ENCODE measurements around the gene STRIT1.
"Not testable (repeated sequence)": the region's sequence is repeated elsewhere in the genome, so short reads cannot be mapped to it uniquely, and the experiment has no call there.

The STRIT1 gene

DNA sequence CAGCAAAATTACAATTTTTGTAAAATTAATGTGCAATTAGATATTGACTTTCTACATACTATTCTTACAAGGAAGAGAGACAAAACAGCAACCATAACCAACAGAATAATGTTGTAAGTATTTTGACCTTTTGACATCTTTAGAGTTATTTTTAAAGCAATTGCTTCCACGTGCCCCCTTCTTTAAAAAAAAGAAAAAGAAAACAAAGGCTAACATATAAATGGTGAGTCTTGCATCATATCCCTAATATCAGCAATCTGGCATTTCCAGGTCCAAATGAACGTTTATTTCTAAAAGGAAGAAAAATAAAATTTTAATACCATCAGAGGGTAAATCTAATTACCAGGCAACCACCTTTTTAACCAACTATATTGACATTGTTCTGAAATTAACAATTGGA lies 19.3 kb upstream of the STRIT1 start:
- no peak for DNase-seq

DNA sequence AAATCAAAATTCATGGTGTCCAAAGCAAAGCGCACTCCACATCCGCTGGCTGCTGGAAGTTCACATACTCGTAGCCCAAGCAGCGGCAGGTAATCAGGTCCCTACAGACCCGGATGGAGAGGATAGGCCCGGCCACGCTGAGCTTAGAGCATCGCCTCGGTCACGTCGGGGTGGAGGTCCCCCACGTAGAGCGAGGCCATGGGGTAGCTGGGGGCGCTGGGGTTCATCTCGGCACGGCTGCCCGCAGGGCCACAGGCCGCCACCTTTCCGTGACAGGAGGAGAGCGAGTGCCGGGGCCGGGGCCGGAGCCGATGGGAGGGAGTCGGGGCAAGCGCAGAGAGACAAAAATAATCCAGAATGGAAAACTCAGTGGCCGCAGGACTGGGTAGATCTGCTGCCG lies 16.1 kb upstream of the STRIT1 start:
- DNase-seq: no peak

GRCh38 chr3:155308831-155309230 lies 15.3 kb upstream of the STRIT1 start:
- no peak for DNase-seq

DNA sequence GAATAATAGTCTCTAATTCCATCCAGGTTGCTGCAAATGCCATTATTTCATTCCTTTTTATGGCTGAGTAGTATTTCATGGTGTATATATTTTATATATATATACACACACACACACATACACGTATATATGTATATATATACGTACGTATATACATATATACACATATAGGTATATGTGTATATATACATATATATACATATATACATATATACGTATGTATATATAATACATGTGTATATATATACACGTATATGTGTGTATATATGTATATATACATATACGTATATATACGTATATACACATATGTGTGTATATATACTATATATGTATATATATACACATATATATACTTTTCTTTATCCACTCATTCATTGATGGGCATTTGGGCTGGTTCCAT lies 13.7 kb upstream of the STRIT1 start:
- DNase-seq: no peak

- no peak for DNase-seq
Observed at GRCh38 chr3:155304394-155304793, 10.9 kb upstream of the STRIT1 start.

- DNase-seq: no peak
Observed at GRCh38 chr3:155303540-155304097, 10.1 kb upstream of the STRIT1 start.

GRCh38 chr3:155302891-155303290 lies 9.4 kb upstream of the STRIT1 start:
- DNase-seq: no peak

- no peak for DNase-seq
Observed at GRCh38 chr3:155302481-155302880, 9.0 kb upstream of the STRIT1 start.

DNA sequence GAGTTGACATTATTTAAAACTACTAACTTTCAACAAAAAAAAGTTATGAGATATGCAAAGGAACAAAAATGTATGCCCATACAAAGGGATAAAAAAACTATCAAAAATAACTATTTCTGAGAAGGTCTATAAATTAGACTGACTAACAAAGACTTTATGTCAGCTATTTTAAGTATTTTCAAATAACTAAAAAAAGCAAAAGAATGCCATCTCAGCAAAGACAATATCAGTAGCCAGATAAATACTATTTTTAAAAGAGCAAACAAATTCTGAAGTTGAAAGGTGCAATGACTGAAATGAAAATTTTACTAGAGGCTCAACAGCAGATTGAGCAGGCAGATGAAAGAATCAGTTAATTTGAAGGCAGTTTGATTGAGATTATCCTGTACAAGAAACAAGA lies 3.6 kb upstream of the STRIT1 start:
- DNase-seq: no peak

- no peak for DNase-seq
Observed at GRCh38 chr3:155296413-155296812, 2.9 kb upstream of the STRIT1 start.

- no peak for DNase-seq
Observed at GRCh38 chr3:155292693-155293092, 790 bp downstream of the STRIT1 start.

DNA sequence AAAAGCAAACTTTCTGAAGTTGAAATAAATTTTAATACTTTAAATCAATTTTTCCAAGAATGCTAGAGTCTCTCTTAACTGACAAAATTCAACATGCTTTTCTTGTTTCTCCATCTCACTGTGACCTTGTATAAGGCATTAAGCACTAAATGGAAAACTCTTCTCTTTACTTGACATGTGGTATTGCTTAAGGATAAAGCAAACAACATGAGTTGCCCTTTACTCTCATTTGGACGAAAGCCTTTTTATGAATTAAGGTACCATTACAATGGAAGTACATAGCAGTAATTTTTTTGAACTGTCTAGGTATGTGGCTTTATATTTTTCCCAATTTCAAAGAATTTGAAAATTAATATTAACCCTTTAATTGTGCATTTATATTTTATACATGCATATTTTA lies 1.4 kb downstream of the STRIT1 start:
- no peak for DNase-seq

- DNase-seq: no peak
Observed at GRCh38 chr3:155286736-155287135, 6.7 kb downstream of the STRIT1 start.

DNA sequence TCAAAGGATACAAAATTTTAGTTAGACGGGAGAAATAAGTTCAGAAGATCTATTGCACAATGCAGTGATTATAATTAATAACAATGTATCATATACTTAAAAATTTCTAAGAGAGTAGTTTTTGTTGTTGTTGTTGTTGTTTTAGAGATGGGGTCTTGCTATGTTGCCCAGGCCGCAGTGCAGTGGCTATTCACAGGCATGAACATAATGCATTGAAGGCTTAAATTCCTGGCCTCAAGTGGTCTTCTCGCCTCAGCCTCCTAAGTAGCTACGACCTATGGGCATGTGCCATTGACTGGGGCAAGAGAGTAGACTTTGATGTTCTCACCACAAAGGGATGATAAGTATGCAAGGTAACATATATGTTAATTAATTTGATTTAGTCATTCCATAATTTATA lies 7.5 kb downstream of the STRIT1 start:
- DNase-seq: no peak

DNA sequence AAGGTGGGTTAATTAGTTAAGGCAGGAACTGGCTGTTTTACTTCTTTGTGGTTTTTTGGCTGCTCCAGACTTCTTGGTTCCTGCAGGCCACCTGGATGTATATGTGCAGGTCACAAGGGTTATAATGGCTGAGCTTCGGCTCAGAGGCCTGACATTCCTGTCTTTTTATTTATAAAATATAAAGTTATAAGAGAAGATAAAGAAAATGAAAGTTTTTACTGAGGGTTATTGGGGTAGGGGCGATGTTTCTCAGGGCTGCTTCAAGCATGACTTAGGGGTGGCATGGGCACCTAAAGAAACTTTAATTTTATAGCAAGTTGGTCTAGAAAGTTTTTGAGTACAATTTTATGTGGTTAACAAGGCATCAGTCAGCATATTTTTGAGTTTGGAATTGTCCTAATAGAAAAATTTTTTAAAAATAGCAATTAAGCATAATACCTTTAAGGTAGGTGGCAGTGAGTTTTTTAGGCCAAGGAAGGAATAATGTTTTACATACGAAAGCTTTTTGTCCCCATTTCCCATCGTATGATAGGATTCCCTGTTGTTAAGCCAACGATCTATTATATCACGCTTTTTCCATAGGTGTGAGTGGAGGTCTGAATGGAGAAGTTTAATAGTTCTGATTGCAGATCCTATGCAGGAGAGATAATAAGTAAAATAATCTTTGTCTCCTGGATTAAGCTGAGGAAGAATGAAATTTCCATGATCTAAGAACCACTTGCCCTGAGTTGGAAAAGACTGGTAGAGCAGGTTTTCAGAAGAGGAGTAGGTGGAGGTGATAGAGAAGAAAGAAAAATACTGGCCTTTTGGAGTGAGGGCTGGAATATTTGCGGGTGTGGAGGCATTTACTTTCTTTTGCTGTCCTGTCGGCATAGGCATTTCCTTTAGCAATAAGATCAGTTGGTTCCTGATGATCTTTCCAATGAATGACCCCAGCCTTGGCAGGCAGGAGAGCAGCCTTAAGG lies 10.1 kb downstream of the STRIT1 start:
- no peak for DNase-seq

DNA sequence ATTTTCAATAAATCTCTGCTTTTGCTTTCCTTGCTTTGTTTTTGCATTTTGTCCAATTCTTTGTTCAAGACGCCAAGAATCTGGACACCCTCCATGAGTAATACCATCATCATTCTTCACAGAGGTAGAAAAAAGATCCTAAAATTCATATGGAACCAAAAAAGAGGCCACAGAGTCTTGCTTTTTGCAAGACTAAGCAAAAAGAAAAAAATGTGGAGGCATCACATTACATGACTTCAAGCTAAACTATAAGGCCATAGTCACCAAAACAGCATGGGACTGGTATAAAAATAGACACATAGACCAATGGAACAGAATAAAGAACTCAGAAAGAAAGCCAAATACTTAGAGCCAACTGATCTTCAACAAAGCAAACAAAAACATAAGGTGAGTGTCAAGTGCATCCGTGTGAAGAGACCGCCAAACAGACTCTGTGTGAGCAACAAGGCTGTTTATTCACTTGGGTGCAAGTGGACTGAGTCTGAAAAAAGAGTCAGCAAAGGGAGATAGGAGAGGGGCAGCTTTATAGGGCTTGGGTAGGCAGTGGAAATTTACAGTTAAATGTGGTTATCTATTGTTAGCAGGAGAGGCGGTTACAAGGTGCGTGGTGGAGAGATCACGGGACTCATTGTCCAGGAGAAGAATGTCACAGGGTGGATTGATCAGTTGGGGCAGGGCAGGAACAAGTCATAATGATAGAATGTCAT lies 10.9 kb downstream of the STRIT1 start:
- peak; percentile 20 for DNase-seq

GRCh38 chr3:155281912-155282311 lies 11.6 kb downstream of the STRIT1 start:
- no peak for DNase-seq

DNA sequence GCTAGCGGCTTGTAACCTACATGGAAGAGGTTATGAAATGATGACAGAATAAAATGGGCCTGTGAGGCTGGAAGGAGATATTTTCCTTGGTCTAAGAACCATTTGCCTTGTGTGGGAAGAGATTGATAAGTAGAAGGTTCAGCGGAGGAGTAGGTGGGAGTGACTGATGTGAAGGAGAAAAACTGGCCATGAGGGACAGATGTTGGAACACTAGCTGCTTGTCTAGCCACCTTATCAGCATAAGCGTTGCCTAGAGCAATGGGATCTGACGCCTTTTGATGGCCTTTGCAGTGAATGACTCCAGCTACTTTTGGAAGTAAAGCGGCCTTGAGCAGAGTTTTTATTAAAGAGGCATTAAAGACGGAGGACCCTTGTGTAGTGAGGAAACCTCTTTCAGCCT lies 17.4 kb downstream of the STRIT1 start:
- DNase-seq: not testable (repeated sequence)

DNA sequence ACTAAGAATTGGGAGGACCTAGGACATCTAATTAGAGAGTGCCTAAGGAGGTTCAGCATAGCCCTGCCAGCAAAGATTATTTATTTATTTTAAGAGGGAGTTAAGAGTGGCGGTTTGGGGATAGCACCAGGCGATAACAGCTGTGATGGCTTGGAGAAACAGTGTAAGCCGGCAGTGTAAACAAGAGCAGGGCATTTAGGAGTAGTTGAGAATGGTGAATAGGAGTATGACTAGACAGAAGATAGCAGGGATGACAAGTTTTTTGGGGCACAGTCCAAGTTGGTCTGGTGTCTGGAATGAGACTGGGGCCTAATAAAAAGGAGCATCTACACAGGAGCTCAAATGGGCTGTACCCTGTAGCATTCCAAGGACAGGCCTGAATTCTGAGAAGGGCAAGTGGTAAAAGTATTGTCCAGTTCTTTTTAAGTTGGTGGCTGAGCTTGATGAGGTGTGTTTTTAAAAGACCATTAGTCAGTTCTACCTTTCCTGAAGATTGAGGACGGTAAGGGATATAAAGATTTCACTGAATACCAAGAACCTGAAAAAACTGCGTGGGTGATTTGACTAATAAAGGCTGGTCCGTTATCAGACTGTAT lies 18.2 kb downstream of the STRIT1 start:
- not testable (repeated sequence) for DNase-seq

DNA sequence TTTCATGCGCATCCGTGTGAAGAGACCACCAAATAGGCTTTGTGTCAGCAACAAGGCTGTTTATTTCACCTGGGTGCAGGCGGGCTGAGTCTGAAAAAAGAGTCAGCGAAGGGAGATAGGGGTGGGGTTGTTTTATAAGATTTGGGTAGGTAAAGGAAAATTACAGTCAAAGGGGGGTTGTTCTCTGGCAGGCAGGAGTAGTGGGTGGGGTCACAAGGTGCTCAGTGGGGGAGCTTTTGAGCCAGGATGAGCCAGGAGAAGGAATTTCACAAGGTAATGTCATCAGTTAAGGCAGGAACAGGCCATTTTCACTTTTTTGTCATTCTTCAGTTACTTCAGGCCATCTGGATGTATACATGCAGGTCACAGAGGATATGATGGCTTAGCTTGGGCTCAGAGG lies 19.0 kb downstream of the STRIT1 start:
- not testable (repeated sequence) for DNase-seq

DNA sequence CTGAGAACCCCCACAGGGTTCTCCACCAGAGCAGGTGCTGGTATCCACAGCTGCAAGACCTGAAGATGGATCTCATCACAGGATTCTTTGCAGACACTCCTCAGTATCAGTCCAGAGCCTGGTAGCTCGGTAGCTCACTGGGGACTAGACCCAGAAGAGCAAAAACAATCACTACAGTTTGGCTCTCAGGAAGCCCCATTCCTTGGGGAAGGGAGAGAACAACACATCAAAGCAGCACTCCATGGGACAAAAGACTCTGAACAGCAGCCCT lies 22.2 kb downstream of the STRIT1 start:
- no peak for DNase-seq

DNA sequence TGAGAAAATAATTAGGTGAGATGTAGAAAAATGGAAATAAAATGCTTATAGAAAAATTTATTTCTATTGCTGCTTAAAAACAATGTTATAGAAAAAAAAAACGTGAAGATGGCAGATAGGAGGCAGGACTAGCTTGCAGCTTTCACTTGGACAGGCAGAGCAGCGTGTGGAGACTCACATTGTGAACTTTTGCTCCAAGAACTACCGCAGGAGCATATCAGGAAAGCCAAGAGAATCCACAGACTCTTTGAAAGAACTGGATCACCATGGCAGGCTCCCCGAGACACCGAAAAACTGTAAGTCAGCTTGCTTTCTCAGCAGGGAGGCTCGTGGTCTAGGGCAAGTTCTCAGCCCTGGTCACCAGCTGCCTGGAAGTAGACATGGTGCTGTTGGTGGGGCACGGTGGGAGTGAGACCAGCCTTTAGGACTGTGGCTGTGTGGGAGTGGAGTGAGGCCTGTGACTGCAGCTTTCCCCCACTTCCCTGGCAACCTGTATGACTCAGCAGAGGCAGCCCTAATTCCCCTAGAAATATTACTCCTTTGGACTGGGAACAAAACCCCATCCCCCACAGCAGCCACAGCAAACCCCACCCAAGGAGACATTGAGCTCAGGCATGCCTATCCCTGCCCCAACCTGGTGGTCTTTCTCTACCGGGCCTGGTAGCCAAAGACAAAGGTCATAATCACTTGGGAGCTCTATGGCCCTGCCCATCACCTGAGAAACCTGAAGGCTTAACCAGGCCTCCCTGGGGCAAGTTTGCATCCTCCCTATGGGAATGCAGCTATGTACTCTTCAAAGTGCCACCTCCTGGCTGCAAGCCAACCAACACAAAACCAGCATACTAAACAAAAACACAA lies 22.8 kb downstream of the STRIT1 start:
- no peak for DNase-seq

- no peak for DNase-seq
Observed at GRCh38 chr3:155270063-155270462, 23.4 kb downstream of the STRIT1 start.
